HG03575 (cell line): ENCODE measurements around the gene ZDHHC22.

Source experiments
- ATAC-seq: cut with Tn5 transposase; IDR thresholded peaks from one replicate; pipeline ENCODE4 v1.9.1; 2021; ENCODE audit not compliant: unreplicated experiment, insufficient number of reproducible peaks, low FRiP score; ENCODE audit errors: extremely low read depth

The ZDHHC22 gene

GRCh38 chr14:77158882-77159255 is 17.3 kb upstream of the ZDHHC22 start:
- ATAC-seq: no peak

- no peak for ATAC-seq
These were observed 16.7 kb upstream of the ZDHHC22 start for GRCh38 chr14:77158175-77158881.

- ATAC-seq: no peak
These were observed 16.1 kb upstream of the ZDHHC22 start for GRCh38 chr14:77157740-77158139.

- ATAC-seq: no peak
These were observed 13.5 kb upstream of the ZDHHC22 start for GRCh38 chr14:77155083-77155482.

GRCh38 chr14:77154421-77154820 is 12.8 kb upstream of the ZDHHC22 start:
- no peak for ATAC-seq

GRCh38 chr14:77153802-77154201 is 12.2 kb upstream of the ZDHHC22 start:
- no peak for ATAC-seq

GRCh38 chr14:77151918-77152588 is 10.5 kb upstream of the ZDHHC22 start:
- no peak for ATAC-seq

- no peak for ATAC-seq
These were observed 9.7 kb upstream of the ZDHHC22 start for GRCh38 chr14:77151245-77151644.

GRCh38 chr14:77148510-77149231 is 7.1 kb upstream of the ZDHHC22 start:
- ATAC-seq: no peak

GRCh38 chr14:77145975-77146740 is 4.6 kb upstream of the ZDHHC22 start:
- ATAC-seq: no peak

- ATAC-seq: no peak
These were observed 3.0 kb upstream of the ZDHHC22 start for GRCh38 chr14:77144412-77145115.

- no peak for ATAC-seq
These were observed 1.5 kb upstream of the ZDHHC22 start for GRCh38 chr14:77143071-77143470.

GRCh38 chr14:77142005-77142800 is 612 bp upstream of the ZDHHC22 start:
- no peak for ATAC-seq

- no peak for ATAC-seq
These were observed 1.0 kb downstream of the ZDHHC22 start for GRCh38 chr14:77140359-77141213.

GRCh38 chr14:77139540-77140358 is 1.8 kb downstream of the ZDHHC22 start:
- ATAC-seq: no peak

GRCh38 chr14:77139022-77139421 is 2.6 kb downstream of the ZDHHC22 start:
- no peak for ATAC-seq
